ENCODE data around the gene VAMP5. TPM values are rescaled to one million over a fixed set of nuclear protein-coding genes. Genes with fewer than 3 reads are reported as not detected.

Gene VAMP5
- total and polyA plus RNA-seq, 9 of the 15 experiments (the other 6 are each of a cell fraction or from before 2014, with no cell fraction given) = 0.54 to 1.9 (median 1.5) TPM; not detected in 2

- TF ChIP-seq ARNT (IDR thresholded peaks at IDR 0.05) (peak in 1 of 2 experiments; percentile 21; a peak in 2 of 4 replicates), NUFIP1 (IDR thresholded peaks at IDR 0.05; ENCODE audit: partially characterized antibody) (no peak), CREB1 (IDR thresholded peaks at IDR 0.05) (no peak), CREB1 (CRISPR knock-in tag; IDR thresholded peaks at IDR 0.05) (peak; percentile 21; the same call in 1 of the 2 replicates), SMARCA4 (IDR thresholded peaks at IDR 0.05) (peak; percentile 95), GTF2E2 (tag; IDR thresholded peaks at IDR 0.05) (no peak), ZNF239 (CRISPR knock-in tag; IDR thresholded peaks at IDR 0.05) (peak; percentile 34; the same call in 1 of the 2 replicates), CREB3 (tag; conservative IDR thresholded peaks at IDR 0.05; ENCODE audit: low read depth) (no peak), AFF4 (CRISPR knock-in tag; IDR thresholded peaks at IDR 0.05) (no peak), KLF1 (tag; IDR thresholded peaks at IDR 0.05) (no peak), ETV1 (tag; conservative IDR thresholded peaks at IDR 0.05; ENCODE audit: low read depth) (peak; percentile 95), RCOR1 (IDR thresholded peaks at IDR 0.05; ENCODE audit: borderline replicate concordance in 1 of 2, low read depth in 2 of 2, low read length in 2 of 2) (peak in 1 of 2 experiments; percentile 63; a peak in 2 of 4 replicates), ELF1 (tag; IDR thresholded peaks at IDR 0.05) (peak; percentile 80), TCF7L2 (IDR thresholded peaks at IDR 0.05; ENCODE audit: low read depth, low read length) (0 out of 2 replicates have a peak, but pooled peaks have one; percentile 49), MYBL2 (IDR thresholded peaks at IDR 0.05; ENCODE audit: low read depth) (no peak), MYBL2 (CRISPR knock-in tag; IDR thresholded peaks at IDR 0.05; ENCODE audit: borderline replicate concordance) (no peak), ZFX (CRISPR knock-in tag; IDR thresholded peaks at IDR 0.05) (peak; percentile 30; the same call in 1 of the 2 replicates), ZFP1 (CRISPR knock-in tag; IDR thresholded peaks at IDR 0.05) (no peak), ZNF586 (CRISPR knock-in tag; conservative IDR thresholded peaks at IDR 0.05) (no peak), MECOM (CRISPR knock-in tag; IDR thresholded peaks at IDR 0.05) (no peak), NFIC (IDR thresholded peaks at IDR 0.05) (peak; percentile 57), PHB (CRISPR knock-in tag; IDR thresholded peaks at IDR 0.05) (no peak), MIER1 (IDR thresholded peaks at IDR 0.05; ENCODE audit: low read depth) (no peak), ZNF717 (CRISPR knock-in tag; IDR thresholded peaks at IDR 0.05) (no peak), DPF2 (IDR thresholded peaks at IDR 0.05) (peak; percentile 94), POLR2A (conservative IDR thresholded peaks at IDR 0.05) (0 out of 2 replicates have a peak, but pooled peaks have one; percentile 37), NFYB (IDR thresholded peaks at IDR 0.05; ENCODE audit: extremely low read depth, insufficient read length) (no peak)
Measured at GRCh38 chr2:85584857-85585780, 888 bp downstream of the VAMP5 start (continued).

Measured in K562 (cell line).